SK-N-SH treated with all-trans-retinoic acid at 6 μM for 48 hours (cell line): ENCODE data around the gene HLA-F.

Experiments
- ATAC-seq: fragments of 200-7000 bp; cut with Tn5 transposase; 3 replicates; pipeline ENCODE4 v1.9.1; 2020; ENCODE audit warnings: mild to moderate bottlenecking, moderate library complexity
- ESRRG ChIP-seq: fragments of 250-450 bp; sonication (Bioruptor Pico); IDR thresholded peaks from 2 replicates; pipeline ENCODE4 v1.6.1; 2021; ENCODE audit warnings: mild to moderate bottlenecking
- GLIS3 ChIP-seq: fragments of 250-450 bp; sonication (Bioruptor Pico); IDR thresholded peaks from 2 replicates; pipeline ENCODE4 v1.5.0; 2020; ENCODE audit warnings: mild to moderate bottlenecking, moderate library complexity
- ISL1 ChIP-seq: fragments of 250-450 bp; sonication (Bioruptor Pico); IDR thresholded peaks from 2 replicates; pipeline ENCODE4 v2.1.2; 2022; ENCODE audit warnings: mild to moderate bottlenecking, moderate library complexity
- OSR1 ChIP-seq: fragments of 250-450 bp; sonication (Bioruptor Pico); IDR thresholded peaks from 2 replicates; pipeline ENCODE4 v1.8.0; 2022; ENCODE audit warnings: moderate library complexity, mild to moderate bottlenecking, inconsistent platforms
- SNAI2 ChIP-seq: fragments of 250-450 bp; sonication (Bioruptor Pico); IDR thresholded peaks from 2 replicates; pipeline ENCODE4 v1.5.0; 2020; ENCODE audit warnings: mild to moderate bottlenecking, moderate library complexity
- TCF4 ChIP-seq: fragments of 250-450 bp; sonication (Bioruptor Pico); IDR thresholded peaks from 2 replicates; pipeline ENCODE4 v1.8.0; 2021; ENCODE audit warnings: mild to moderate bottlenecking, moderate library complexity, borderline replicate concordance
- ZC3H10 ChIP-seq: fragments of 250-450 bp; sonication (Bioruptor Pico); IDR thresholded peaks from 2 replicates; pipeline ENCODE4 v1.5.1; 2021; ENCODE audit warnings: mild to moderate bottlenecking, moderate library complexity
- ZFP3 ChIP-seq: fragments of 250-450 bp; sonication (Bioruptor Pico); IDR thresholded peaks from 2 replicates; pipeline ENCODE4 v1.5.0; 2020; ENCODE audit warnings: mild to moderate bottlenecking, moderate library complexity
- ZFP30 ChIP-seq: fragments of 450-650 bp; formaldehyde crosslinking; IDR thresholded peaks from 2 replicates; pipeline ENCODE4 v1.5.0; 2022; ENCODE audit warnings: mild to moderate bottlenecking, moderate library complexity
- ZNF70 ChIP-seq: fragments of 450-650 bp; formaldehyde crosslinking; IDR thresholded peaks from 2 replicates; pipeline ENCODE4 v1.5.0; 2020; ENCODE audit warnings: mild to moderate bottlenecking, moderate library complexity
- ZNF8 ChIP-seq: fragments of 450-650 bp; formaldehyde crosslinking; IDR thresholded peaks from 2 replicates; pipeline ENCODE4 v1.5.0; 2020; ENCODE audit warnings: mild to moderate bottlenecking, moderate library complexity
- TF ChIP-seq, protein P1 (sequence below): fragments of 250-450 bp; sonication (Bioruptor Pico); IDR thresholded peaks from 2 replicates; pipeline ENCODE4 v1.8.0; 2021; ENCODE audit warnings: low read depth, mild to moderate bottlenecking, moderate library complexity, borderline replicate concordance
- TF ChIP-seq, protein P2 (sequence below): fragments of 250-450 bp; sonication (Bioruptor Pico); IDR thresholded peaks from 2 replicates; pipeline ENCODE4 v1.5.1; 2020; ENCODE audit warnings: low read depth, mild to moderate bottlenecking, moderate library complexity
- TF ChIP-seq, protein P3 (sequence below): fragments of 250-450 bp; sonication (Bioruptor Pico); IDR thresholded peaks from 2 replicates; pipeline ENCODE4 v1.5.1; 2021; ENCODE audit warnings: mild to moderate bottlenecking, moderate library complexity

Gene HLA-F

DNA sequence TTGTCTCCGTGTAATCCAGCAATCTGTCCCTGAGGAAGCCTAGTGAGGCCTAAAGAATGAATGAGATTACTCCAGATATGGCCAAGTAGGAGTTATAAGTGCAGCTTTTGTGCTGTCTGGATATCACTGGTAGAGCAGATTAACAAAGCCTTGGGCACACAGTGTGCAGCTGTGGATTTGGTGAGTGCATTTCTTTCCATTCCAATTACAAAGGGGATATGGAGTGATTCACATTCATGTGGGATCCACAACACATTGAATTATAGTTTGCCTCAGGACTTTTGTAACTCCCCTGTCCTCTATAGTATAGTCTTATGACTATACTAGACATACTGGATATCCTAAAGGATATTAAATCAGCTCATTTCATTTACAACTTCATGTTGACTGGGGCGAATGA is 47.1 kb downstream of the HLA-F start:
- TF ChIP-seq SNAI2 (CRISPR knock-in tag) = no peak
- no peak for TF ChIP-seq ZNF8 (CRISPR knock-in tag)
- TF ChIP-seq ESRRG (CRISPR knock-in tag) = no peak
- no peak for TF ChIP-seq ZFP30 (CRISPR knock-in tag)
- TF ChIP-seq TCF4 (CRISPR knock-in tag) = no peak
- TF ChIP-seq, protein P1, sequence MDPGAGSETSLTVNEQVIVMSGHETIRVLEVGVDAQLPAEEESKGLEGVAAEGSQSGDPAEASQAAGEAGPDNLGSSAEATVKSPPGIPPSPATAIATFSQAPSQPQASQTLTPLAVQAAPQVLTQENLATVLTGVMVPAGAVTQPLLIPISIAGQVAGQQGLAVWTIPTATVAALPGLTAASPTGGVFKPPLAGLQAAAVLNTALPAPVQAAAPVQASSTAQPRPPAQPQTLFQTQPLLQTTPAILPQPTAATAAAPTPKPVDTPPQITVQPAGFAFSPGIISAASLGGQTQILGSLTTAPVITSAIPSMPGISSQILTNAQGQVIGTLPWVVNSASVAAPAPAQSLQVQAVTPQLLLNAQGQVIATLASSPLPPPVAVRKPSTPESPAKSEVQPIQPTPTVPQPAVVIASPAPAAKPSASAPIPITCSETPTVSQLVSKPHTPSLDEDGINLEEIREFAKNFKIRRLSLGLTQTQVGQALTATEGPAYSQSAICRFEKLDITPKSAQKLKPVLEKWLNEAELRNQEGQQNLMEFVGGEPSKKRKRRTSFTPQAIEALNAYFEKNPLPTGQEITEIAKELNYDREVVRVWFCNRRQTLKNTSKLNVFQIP = no peak
- TF ChIP-seq ISL1 (CRISPR knock-in tag) = no peak
- no peak for TF ChIP-seq ZFP3
- no peak for ATAC-seq

GRCh38 chr6:29776684-29777083 is 53.5 kb downstream of the HLA-F start:
- ATAC-seq = no peak
- TF ChIP-seq OSR1 (CRISPR knock-in tag) = no peak
- no peak for TF ChIP-seq ZNF70
- no peak for TF ChIP-seq ZNF8 (CRISPR knock-in tag)
- no peak for TF ChIP-seq ZC3H10 (CRISPR knock-in tag)
- TF ChIP-seq GLIS3 = no peak
- TF ChIP-seq ZFP30 (CRISPR knock-in tag) = no peak
- TF ChIP-seq, protein P2, sequence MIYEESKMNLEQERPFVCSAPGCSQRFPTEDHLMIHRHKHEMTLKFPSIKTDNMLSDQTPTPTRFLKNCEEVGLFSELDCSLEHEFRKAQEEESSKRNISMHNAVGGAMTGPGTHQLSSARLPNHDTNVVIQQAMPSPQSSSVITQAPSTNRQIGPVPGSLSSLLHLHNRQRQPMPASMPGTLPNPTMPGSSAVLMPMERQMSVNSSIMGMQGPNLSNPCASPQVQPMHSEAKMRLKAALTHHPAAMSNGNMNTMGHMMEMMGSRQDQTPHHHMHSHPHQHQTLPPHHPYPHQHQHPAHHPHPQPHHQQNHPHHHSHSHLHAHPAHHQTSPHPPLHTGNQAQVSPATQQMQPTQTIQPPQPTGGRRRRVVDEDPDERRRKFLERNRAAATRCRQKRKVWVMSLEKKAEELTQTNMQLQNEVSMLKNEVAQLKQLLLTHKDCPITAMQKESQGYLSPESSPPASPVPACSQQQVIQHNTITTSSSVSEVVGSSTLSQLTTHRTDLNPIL (CRISPR knock-in tag) = no peak
- TF ChIP-seq, protein P3, sequence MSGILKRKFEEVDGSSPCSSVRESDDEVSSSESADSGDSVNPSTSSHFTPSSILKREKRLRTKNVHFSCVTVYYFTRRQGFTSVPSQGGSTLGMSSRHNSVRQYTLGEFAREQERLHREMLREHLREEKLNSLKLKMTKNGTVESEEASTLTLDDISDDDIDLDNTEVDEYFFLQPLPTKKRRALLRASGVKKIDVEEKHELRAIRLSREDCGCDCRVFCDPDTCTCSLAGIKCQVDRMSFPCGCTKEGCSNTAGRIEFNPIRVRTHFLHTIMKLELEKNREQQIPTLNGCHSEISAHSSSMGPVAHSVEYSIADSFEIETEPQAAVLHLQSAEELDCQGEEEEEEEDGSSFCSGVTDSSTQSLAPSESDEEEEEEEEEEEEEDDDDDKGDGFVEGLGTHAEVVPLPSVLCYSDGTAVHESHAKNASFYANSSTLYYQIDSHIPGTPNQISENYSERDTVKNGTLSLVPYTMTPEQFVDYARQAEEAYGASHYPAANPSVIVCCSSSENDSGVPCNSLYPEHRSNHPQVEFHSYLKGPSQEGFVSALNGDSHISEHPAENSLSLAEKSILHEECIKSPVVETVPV (CRISPR knock-in tag) = no peak
- TF ChIP-seq, protein P1 = no peak
